HK-2 (cell line): Measurements from ENCODE around the gene GARS1.

ENCODE experiments used
- DNase-seq: peaks from one replicate; pipeline ENCODE4 v3.0.0-alpha.2; 2018; ENCODE audit not compliant: unreplicated experiment

Gene GARS1

GRCh38 chr7:30656006-30656957 is 61.6 kb downstream of the GARS1 start:
- no peak for DNase-seq

- DNase-seq: no peak
These were observed 62.5 kb downstream of the GARS1 start for GRCh38 chr7:30657131-30657530.

- no peak for DNase-seq
These were observed 63.9 kb downstream of the GARS1 start for GRCh38 chr7:30658479-30659074.

GRCh38 chr7:30659312-30659711 is 64.6 kb downstream of the GARS1 start:
- DNase-seq: no peak

- DNase-seq: no peak
These were observed 65.9 kb downstream of the GARS1 start for GRCh38 chr7:30660331-30661255.

GRCh38 chr7:30661926-30662325 is 67.2 kb downstream of the GARS1 start:
- no peak for DNase-seq

- DNase-seq: no peak
These were observed 67.8 kb downstream of the GARS1 start for GRCh38 chr7:30662431-30662939.

- no peak for DNase-seq
These were observed 68.7 kb downstream of the GARS1 start for GRCh38 chr7:30663414-30663813.

GRCh38 chr7:30664184-30664885 is 69.7 kb downstream of the GARS1 start:
- no peak for DNase-seq

GRCh38 chr7:30665043-30665442 is 70.4 kb downstream of the GARS1 start:
- no peak for DNase-seq

- DNase-seq: no peak
These were observed 70.8 kb downstream of the GARS1 start for GRCh38 chr7:30665449-30665848.

GRCh38 chr7:30667172-30667571 is 72.5 kb downstream of the GARS1 start:
- DNase-seq: no peak

- DNase-seq: no peak
These were observed 73.4 kb downstream of the GARS1 start for GRCh38 chr7:30668102-30668501.

- DNase-seq: peak; percentile 51
These were observed 77.3 kb downstream of the GARS1 start for GRCh38 chr7:30671793-30672465.

- DNase-seq: no peak
These were observed 79.7 kb downstream of the GARS1 start for GRCh38 chr7:30674420-30674819.

- no peak for DNase-seq
These were observed 80.2 kb downstream of the GARS1 start for GRCh38 chr7:30674876-30675275.

GRCh38 chr7:30678805-30679204 is 84.1 kb downstream of the GARS1 start:
- DNase-seq: no peak

- DNase-seq: peak; percentile 14
These were observed 85.0 kb downstream of the GARS1 start for GRCh38 chr7:30679664-30680063.

GRCh38 chr7:30681331-30681797 is 86.7 kb downstream of the GARS1 start:
- no peak for DNase-seq

GRCh38 chr7:30681815-30682211 is 87.1 kb downstream of the GARS1 start:
- DNase-seq: no peak
